Skeletal muscle tissue (tissue), 4 donors: ENCODE measurements around the gene PMF1. TPM values are rescaled to one million over a fixed set of nuclear protein-coding genes. Genes with fewer than 3 reads are reported as not detected.
"Not testable (repeated sequence)": the region's sequence is repeated elsewhere in the genome, so short reads cannot be mapped to it uniquely, and the experiment has no call there.

Experiments
- H3K27ac ChIP-seq: one replicate; pipeline ENCODE4 v1.7.0; 2013; ENCODE audit warnings: mild to moderate bottlenecking, low read depth, low read length, inconsistent platforms
- H3K27me3 ChIP-seq, 3 donors: one replicate each; pipeline ENCODE4 v1.7.0; 2013; ENCODE audit warnings: low read length in 3 of 3; ENCODE audit not compliant: control insufficient read depth in 3 of 3, insufficient read depth in 3 of 3
- H3K36me3 ChIP-seq, 3 donors: one replicate each; pipeline ENCODE4 v1.7.0; 2013; ENCODE audit warnings: low read length in 3 of 3; ENCODE audit not compliant: control insufficient read depth in 3 of 3, insufficient read depth in 3 of 3
- H3K4me1 ChIP-seq, 3 donors: one replicate each; pipeline ENCODE4 v1.7.0; 2013; ENCODE audit warnings: low read length in 3 of 3, mild to moderate bottlenecking in 3 of 3; ENCODE audit not compliant: control insufficient read depth in 3 of 3, insufficient read depth in 3 of 3
- H3K4me3 ChIP-seq, 3 donors: one replicate each; pipeline ENCODE4 v1.7.0; 2013; ENCODE audit warnings: low read length in 3 of 3
- H3K9ac ChIP-seq, 3 donors: one replicate each; pipeline ENCODE4 v1.7.0; 2013; ENCODE audit warnings: low read length in 3 of 3, mild to moderate bottlenecking in 3 of 3, moderate library complexity in 2 of 3, low read depth in 1 of 3
- H3K9me3 ChIP-seq, 3 donors: one replicate each; pipeline ENCODE4 v1.7.0; 2013; ENCODE audit warnings: low read length in 3 of 3; ENCODE audit not compliant: control insufficient read depth in 3 of 3
- total RNA-seq: library from RNA; depleted of rRNA; stranded (reverse); fragments of >200 nt; gene quantifications from one replicate; pipeline ENCODE4 v1.2.3, GENCODE V29; 2014
- donor health status: Osteomylitis.

PMF1 gene
- total RNA-seq, 1 donor from 2014 or later: 50.6 TPM

DNA sequence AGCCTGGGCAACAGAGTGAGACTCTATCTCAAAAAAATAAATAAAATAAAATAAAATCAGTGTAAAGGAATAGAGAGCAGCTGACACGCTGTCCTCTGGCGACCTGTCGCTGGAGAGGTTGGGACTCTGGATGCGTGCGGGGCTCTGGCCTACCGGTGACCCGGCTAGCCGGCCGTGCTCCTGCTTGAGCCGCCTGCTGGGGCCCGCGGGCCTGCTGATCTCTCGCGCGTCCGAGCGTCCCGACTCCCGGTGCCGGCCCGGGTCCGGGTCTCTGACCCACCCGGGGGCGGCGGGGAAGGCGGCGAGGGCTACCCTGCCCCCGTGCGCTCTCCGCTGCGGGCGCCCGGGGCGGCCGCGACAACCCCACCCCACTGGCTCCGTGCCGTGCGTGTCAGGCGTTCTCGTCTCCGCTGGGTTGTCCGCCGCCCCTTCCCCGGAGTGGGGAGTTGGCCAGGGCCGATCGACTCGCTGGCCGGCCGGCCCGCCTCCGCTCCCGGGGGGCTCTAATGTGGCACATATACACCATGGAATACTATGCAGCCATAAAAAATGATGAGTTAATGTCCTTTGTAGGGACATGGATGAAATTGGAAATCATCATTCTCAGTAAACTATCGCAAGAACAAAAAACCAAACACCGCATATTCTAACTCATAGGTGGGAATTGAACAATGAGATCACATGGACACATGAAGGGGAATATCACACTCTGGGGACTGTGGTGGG lies 3.7 kb downstream of the PMF1 start:
- not testable (repeated sequence) for H3K27me3 ChIP-seq, H3K9ac ChIP-seq, H3K27ac ChIP-seq, H3K4me3 ChIP-seq, H3K9me3 ChIP-seq
- H3K36me3 ChIP-seq: peaks cover 7 to 15% (median 14%) of the 10 kb centered on the region in 3 donors
- peaks cover 19 to 30% (median 19%) of the 10 kb centered on the region in 3 donors for H3K4me1 ChIP-seq

DNA sequence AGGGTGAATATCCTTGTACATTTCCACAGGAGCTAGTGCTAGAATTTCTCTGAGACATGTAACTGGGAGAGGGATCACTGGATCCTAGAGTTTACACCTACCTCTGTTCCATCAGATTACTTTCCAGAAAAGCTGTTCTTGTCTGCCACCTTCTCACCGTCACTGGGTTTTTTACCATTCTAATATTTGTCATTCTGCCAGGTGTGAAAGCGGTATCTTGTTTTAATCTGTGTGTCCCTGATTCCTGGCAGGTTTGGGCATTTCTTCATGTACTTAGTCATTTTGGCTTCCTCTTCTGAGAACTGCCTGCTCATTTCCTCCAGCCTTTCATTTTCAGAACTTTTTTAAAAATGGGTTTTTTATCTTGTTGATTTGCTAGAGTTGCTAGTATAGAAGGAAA lies 5.1 kb downstream of the PMF1 start:
- Histone ChIP-seq H3K4me1 (peaks cover 14 to 24% (median 14%) of the 10 kb centered on the region in 3 donors), H3K9me3 (no peaks in the 10 kb centered on the region), H3K36me3 (peaks cover 16 to 23% (median 22%) of the 10 kb centered on the region in 3 donors), H3K27me3 (no peaks in the 10 kb centered on the region), H3K27ac (peak overlapping the region; percentile 21), H3K9ac (no peak overlapping the region), H3K4me3 (no peak overlapping the region)

DNA sequence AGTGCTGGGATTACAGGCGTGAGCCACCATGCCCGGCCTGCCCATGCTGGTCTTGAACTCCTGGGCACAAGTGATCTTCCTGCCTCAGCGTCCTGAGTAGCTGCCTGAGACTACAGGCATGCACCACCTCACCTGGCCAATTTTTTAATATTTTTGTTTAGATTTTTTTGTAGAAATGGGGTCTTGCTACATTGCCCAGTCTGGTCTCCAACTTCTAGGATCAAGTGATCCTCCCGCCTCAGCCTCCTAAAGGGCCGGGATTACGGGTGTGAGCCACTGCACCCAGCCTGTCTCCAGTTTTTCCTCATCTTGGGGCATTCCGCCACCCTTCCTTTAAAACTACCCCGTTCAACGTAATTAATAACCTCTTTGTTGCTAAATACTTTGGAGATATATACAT lies 7.4 kb downstream of the PMF1 start:
- Histone ChIP-seq H3K9ac (no peak overlapping the region), H3K4me1 (peaks cover 4 to 13% (median 5%) of the 10 kb centered on the region in 3 donors), H3K36me3 (peaks cover 26 to 31% (median 29%) of the 10 kb centered on the region in 3 donors), H3K9me3 (no peaks in the 10 kb centered on the region), H3K4me3 (no peak overlapping the region), H3K27ac (no peak overlapping the region), H3K27me3 (no peaks in the 10 kb centered on the region)

DNA sequence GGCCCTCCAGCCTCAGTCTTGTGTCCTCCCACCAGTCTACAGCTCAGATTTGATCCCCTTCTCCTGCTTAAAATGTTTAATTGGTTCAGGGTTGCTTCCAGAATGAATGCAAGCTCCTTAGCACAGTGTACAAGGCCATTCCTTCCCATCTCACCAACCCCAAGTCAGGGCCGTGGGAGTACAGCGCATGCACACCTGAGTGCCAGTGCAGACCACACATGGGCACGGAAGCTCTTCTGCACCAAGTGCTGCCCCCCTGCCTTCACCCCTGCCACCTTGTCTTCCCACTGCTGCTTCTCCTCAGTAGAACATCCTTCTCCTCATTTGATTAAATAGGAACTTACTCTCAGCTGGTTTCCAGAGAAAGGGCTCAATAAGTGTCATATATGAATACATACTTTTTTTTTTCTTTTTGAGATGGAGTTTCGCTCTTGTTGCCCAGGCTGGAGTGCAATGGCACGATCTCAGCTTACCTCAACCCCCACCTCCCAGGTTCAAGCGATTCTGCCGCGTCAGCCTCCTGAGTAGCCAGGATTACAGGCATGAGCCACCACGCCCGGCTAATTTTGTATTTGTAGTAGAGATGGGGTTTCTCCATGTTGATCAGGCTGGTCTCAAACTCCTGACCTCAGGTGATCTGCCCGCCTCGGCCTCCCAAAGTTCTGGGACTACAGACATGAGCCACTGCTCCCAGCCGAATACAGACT lies 9.3 kb downstream of the PMF1 start:
- Histone ChIP-seq H3K36me3 (peaks cover 29 to 34% (median 31%) of the 10 kb centered on the region in 3 donors), H3K27me3 (no peaks in the 10 kb centered on the region), H3K9me3 (no peaks in the 10 kb centered on the region), H3K27ac (no peak overlapping the region), H3K4me1 (peaks cover 4 to 13% (median 5%) of the 10 kb centered on the region in 3 donors), H3K4me3 (no peak overlapping the region), H3K9ac (no peak overlapping the region)

DNA sequence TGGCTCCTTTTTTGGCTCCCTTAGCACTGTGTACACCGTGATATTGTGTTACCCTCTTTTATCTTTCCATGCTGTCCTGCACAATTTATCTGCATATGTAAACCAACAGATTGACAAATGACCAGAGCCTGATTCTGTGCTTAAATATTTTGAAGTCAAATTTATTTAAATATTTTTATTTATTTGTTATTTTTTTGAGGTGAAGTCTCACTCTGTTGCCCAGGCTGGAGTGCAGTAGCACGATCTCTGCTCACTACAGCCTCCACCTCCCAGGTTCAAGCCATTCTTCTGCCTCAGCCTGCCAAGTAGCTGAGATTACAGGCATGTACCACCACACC lies 12.8 kb downstream of the PMF1 start:
- Histone ChIP-seq H3K27ac (no peak overlapping the region), H3K9ac (no peak overlapping the region), H3K4me1 (peaks cover 2 to 5% (median 5%) of the 10 kb centered on the region in 3 donors), H3K4me3 (no peak overlapping the region), H3K9me3 (no peaks in the 10 kb centered on the region), H3K27me3 (no peaks in the 10 kb centered on the region), H3K36me3 (peaks cover 34 to 45% (median 35%) of the 10 kb centered on the region in 3 donors)

DNA sequence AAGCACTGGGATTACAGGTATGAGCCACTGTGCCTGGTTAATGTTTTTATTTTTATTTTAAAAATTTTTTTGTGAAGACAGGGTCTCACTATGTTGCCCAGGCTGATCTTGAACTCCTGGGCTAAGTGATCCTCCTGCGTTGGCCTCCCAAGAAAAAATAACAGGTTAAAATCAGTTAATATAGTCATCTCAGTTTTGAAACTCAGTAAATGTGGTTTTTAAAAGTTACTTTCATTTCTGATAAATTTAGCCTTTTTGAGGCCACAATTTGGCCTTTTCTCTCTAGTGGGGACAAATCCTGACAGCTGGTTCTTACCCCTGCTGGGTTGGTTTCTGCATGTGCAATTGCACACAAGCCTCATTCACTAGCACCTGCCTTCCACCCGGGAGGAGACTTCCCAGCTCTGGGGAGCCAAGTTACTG lies 13.3 kb downstream of the PMF1 start:
- no peak overlapping the region for H3K27ac ChIP-seq
- H3K27me3 ChIP-seq: no peaks in the 10 kb centered on the region

DNA sequence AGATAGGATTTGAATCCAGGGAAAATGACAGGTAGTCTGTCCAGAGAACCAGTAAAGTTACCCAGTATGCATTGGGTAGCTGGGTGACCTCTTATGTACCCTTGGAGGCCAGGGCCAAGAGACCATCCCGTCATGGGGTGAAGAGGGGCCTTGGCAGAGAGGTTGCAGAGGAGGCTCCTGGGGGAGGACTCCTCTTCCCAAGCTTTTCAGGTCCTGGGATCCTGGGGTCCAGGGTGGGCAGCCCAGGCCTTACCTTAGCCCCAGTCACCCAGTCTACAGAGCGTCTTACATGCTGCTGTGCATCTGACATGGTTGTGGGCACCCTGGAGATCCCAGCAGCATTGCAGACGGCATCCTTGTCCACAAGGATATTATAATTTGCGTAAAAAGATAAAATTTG lies 14.0 kb downstream of the PMF1 start:
- Histone ChIP-seq H3K9ac (no peak overlapping the region), H3K27me3 (no peaks in the 10 kb centered on the region), H3K4me3 (no peak overlapping the region), H3K36me3 (peaks cover 23 to 35% (median 24%) of the 10 kb centered on the region in 3 donors), H3K4me1 (peaks cover 2 to 5% (median 5%) of the 10 kb centered on the region in 3 donors), H3K27ac (no peak overlapping the region), H3K9me3 (no peaks in the 10 kb centered on the region)

More for the DNA sequence above, 13.3 kb downstream of the PMF1 start:
- H3K4me3 ChIP-seq: no peak overlapping the region
- H3K9me3 ChIP-seq: no peaks in the 10 kb centered on the region
- peaks cover 2 to 5% (median 5%) of the 10 kb centered on the region in 3 donors for H3K4me1 ChIP-seq
- H3K36me3 ChIP-seq: peaks cover 29 to 42% (median 30%) of the 10 kb centered on the region in 3 donors
- no peak overlapping the region for H3K9ac ChIP-seq

DNA sequence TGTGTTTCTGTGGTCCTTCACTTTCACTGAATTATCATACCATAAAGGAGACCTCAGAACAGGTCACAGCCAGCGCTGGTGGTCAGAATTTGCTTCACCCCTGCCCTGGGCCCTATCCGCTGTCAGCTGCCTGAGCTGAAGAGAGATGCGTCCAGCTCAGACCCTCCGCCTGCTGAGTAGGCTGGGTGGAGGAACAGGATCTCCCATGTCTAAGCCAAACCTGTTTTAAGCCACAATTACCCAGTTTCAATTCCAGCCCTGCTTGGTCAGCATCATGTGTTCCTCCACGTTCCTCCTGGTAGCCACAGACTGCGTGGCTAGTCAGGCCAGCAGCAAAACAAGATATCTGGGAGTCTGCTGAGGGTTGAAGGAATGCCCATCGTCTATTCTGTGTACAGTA lies 15.7 kb downstream of the PMF1 start:
- no peak overlapping the region for H3K9ac ChIP-seq
- H3K27ac ChIP-seq: no peak overlapping the region
- no peaks in the 10 kb centered on the region for H3K27me3 ChIP-seq
- peaks cover 2 to 6% (median 5%) of the 10 kb centered on the region in 3 donors for H3K4me1 ChIP-seq
- H3K4me3 ChIP-seq: no peak overlapping the region
- peaks cover 12 to 29% (median 13%) of the 10 kb centered on the region in 3 donors for H3K36me3 ChIP-seq
- no peaks in the 10 kb centered on the region for H3K9me3 ChIP-seq

DNA sequence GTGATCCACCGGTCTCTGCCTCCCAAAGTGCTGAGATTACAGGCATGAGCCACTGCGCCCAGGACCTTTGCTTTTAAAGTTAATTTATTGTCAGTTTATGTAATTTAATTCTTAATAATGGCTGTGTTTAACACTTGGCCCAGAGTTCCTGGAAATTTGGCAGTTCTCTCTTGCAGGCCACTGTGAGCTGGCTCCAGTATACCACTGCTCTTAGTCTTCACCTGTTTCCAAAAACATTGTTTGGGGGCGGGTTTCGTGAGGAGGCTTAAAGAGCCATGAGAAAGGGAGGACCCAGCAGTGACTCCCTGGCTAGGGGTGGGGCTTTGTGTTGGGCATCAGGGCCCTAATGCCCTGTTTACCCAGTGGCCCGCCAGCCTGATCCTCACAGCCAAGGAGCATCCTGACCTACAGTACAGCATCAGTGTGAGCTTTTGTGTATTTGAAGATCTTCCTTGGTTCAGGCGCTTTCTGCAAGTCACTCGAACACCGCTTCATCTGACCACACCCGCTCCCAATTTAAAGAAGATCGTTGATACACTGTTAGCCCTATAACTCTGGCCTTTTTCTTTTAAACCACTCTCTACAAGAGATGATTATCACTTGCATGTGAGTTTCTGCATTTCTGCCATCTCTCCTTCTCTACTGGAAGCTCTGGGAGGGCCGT lies 17.1 kb downstream of the PMF1 start:
- Histone ChIP-seq H3K4me3 (no peak overlapping the region), H3K27me3 (no peaks in the 10 kb centered on the region), H3K36me3 (peaks cover 15 to 30% (median 15%) of the 10 kb centered on the region in 3 donors), H3K4me1 (peaks cover 2 to 6% (median 5%) of the 10 kb centered on the region in 3 donors), H3K27ac (no peak overlapping the region), H3K9me3 (no peaks in the 10 kb centered on the region), H3K9ac (no peak overlapping the region)

DNA sequence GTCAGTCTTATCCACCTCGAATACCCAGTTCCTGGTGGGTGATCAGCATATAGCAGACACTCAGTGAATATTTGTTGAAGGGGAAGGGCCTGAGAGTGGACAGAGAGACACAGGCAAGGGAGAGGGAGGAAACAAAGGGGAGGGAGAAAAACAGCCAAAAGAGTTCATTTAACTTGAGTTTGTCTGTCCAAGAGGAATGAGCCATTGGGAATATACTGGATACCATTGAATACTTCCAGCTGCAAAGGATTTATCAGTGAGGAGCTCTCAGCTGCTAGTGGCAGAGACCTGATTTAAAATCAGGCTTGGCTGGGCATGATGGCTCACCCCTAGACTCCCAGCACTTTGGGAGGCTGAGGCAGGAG lies 17.6 kb downstream of the PMF1 start:
- Histone ChIP-seq H3K36me3 (peaks cover 15 to 30% (median 15%) of the 10 kb centered on the region in 3 donors), H3K9ac (no peak overlapping the region), H3K9me3 (no peaks in the 10 kb centered on the region), H3K27me3 (no peaks in the 10 kb centered on the region), H3K4me3 (no peak overlapping the region), H3K4me1 (peaks cover 2 to 6% (median 5%) of the 10 kb centered on the region in 3 donors), H3K27ac (no peak overlapping the region)
